Nephron progenitor cell (in vitro differentiated cells): ENCODE measurements around the gene PON1.

ENCODE experiments used
- DNase-seq: peaks from one replicate; pipeline ENCODE4 v3.0.0; 2021
- H3K27ac Mint-ChIP-seq: 2 replicates; pipeline ENCODE4 v1.8.0; 2021; ENCODE audit warnings: mild to moderate bottlenecking, moderate library complexity, mixed read lengths
- H3K27me3 Mint-ChIP-seq: 2 replicates; pipeline ENCODE4 v1.8.0; 2021; ENCODE audit warnings: mild to moderate bottlenecking, low read depth, mixed read lengths; ENCODE audit not compliant: poor library complexity
- H3K36me3 Mint-ChIP-seq: 2 replicates; pipeline ENCODE4 v1.8.0; 2021; ENCODE audit warnings: low read depth, mixed read lengths
- H3K4me1 Mint-ChIP-seq: 2 replicates; pipeline ENCODE4 v1.8.0; 2021; ENCODE audit warnings: mixed read lengths
- H3K4me3 Mint-ChIP-seq: 2 replicates; pipeline ENCODE4 v1.8.0; 2021; ENCODE audit warnings: mild to moderate bottlenecking, moderate library complexity, mixed read lengths
- H3K9me3 Mint-ChIP-seq: 2 replicates; pipeline ENCODE4 v1.8.0; 2021; ENCODE audit warnings: mild to moderate bottlenecking, moderate library complexity, mixed read lengths
- TF ChIP-seq, protein P1 (sequence below): fragments of 200-600 bp; sonication (generic); IDR thresholded peaks from 2 replicates; pipeline ENCODE4 v1.5.0; 2021; ENCODE audit warnings: antibody characterized with exemption

PON1 gene

DNA sequence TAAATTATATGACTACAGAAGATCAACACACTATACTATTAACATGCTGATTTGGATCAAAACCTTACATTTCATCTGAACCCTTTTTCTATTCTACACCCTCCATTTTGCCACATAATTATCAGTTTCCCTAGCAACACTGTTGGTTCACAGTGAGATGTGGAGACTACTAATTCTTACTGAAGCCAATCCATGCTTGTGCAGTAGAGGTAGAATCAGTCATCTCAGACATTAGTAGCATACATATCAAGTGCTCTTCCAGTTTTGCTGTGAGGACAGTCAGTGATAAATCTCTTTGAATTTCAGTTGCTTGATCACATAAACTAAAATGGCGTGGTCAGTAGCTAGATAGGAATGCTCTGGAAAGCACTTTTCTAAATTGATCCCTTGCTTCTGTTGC, 70.3 kb downstream of the PON1 start:
- H3K27me3 Mint-ChIP-seq, result no peaks in the 10 kb centered on the region
- no peak overlapping the region for H3K4me3 Mint-ChIP-seq
- DNase-seq, result no peak
- TF ChIP-seq, protein P1, sequence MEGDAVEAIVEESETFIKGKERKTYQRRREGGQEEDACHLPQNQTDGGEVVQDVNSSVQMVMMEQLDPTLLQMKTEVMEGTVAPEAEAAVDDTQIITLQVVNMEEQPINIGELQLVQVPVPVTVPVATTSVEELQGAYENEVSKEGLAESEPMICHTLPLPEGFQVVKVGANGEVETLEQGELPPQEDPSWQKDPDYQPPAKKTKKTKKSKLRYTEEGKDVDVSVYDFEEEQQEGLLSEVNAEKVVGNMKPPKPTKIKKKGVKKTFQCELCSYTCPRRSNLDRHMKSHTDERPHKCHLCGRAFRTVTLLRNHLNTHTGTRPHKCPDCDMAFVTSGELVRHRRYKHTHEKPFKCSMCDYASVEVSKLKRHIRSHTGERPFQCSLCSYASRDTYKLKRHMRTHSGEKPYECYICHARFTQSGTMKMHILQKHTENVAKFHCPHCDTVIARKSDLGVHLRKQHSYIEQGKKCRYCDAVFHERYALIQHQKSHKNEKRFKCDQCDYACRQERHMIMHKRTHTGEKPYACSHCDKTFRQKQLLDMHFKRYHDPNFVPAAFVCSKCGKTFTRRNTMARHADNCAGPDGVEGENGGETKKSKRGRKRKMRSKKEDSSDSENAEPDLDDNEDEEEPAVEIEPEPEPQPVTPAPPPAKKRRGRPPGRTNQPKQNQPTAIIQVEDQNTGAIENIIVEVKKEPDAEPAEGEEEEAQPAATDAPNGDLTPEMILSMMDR, result no peak
- H3K36me3 Mint-ChIP-seq, result peaks cover 68% of the 10 kb centered on the region
- no peak overlapping the region for H3K27ac Mint-ChIP-seq
- peaks cover 29% of the 10 kb centered on the region for H3K4me1 Mint-ChIP-seq
- peaks cover 4% of the 10 kb centered on the region for H3K9me3 Mint-ChIP-seq

DNA sequence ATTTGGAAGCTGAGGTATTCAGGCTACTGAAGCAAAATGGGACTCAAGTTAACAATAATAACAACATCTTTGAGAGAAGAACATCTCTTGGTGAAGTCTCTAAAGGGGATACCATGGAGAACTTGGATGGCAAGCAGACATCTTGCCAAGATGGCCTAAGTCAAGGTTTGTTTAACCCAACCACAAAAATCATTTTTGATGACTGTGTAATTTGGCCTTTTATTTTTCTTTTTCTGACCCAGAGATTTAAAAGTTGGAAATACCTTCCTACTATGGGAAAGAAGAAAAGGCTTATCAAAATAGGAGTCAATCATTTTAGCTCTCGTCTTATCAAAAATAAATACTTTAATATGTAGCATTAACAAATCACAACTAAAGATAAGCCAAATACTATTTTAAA, 72.4 kb downstream of the PON1 start:
- DNase-seq, result no peak
- Mint-ChIP-seq H3K9me3 (no peaks in the 10 kb centered on the region), H3K36me3 (peaks cover 53% of the 10 kb centered on the region), H3K27ac (no peak overlapping the region), H3K4me1 (peaks cover 49% of the 10 kb centered on the region), H3K27me3 (no peaks in the 10 kb centered on the region), H3K4me3 (no peak overlapping the region)
- TF ChIP-seq, protein P1, result no peak

DNA sequence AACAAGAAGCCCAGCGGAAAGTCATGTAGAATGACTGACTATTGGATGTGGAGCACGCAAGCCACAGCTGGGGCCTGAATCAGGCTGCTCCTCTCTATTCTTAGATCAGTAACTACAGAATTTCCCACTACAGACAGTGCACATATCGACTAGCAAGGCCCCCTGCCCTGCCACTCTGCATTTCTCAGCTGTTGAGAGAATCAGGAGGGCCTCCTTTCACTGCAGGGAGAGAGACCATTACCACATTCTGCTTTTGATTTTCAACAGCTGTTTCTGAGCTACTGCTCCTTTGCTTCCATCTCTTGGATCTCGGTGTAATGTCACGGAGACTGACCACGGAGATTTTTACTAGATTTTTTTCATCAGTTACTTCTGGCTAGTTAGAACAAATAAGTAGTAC, 73.8 kb downstream of the PON1 start:
- H3K27me3 Mint-ChIP-seq, result no peaks in the 10 kb centered on the region
- peak overlapping the region; percentile 83 for H3K27ac Mint-ChIP-seq
- no peak for DNase-seq

More for the DNA sequence above, 73.8 kb downstream of the PON1 start:
- TF ChIP-seq, protein P1, result no peak
- Mint-ChIP-seq H3K4me3 (no peak overlapping the region), H3K4me1 (peaks cover 63% of the 10 kb centered on the region), H3K36me3 (peaks cover 41% of the 10 kb centered on the region), H3K9me3 (no peaks in the 10 kb centered on the region)
